Measurements from ENCODE around the gene ARMCX4.
A peak's percentile ranks its signal among the peaks of the same experiment; 100 is the strongest.

Gene ARMCX4

DNA sequence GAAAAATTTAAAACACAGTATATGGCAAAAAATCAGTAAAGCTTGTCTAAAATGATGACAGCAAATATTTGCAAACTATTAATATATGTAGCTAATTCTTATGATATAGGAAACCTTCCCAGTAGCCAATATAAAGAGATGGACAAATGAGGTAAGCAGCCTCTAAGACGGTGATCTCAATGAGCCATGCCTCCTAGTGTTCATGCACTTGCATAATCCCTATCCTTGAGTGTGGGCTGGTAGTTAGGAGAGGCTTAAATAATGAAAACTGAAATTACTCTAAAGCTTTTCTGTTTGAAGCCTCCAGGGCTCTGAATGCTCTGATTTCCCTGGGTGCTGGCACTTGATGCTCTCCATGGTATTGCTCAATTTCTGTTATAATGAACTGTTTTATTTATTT lies 24.6 kb upstream of the ARMCX4 start:
- Histone ChIP-seq H3K79me2 (ENCODE audit: insufficient read depth, low read length) (no peaks in the 10 kb centered on the region), H3K27ac (ENCODE audit: low read depth, low read length, poor library complexity, severe bottlenecking) (no peak overlapping the region), H3F3A (ENCODE audit: insufficient read depth, low read length) (no peaks in the 10 kb centered on the region), H3K9ac (ENCODE audit: low read length) (no peak overlapping the region), H3K9me2 (ENCODE audit: low read depth, low read length) (no peaks in the 10 kb centered on the region), H3K27me3 (ENCODE audit: insufficient read depth, low read length) (no peaks in the 10 kb centered on the region), H4K20me1 (ENCODE audit: insufficient read depth, low read length) (no peaks in the 10 kb centered on the region), H3K4me2 (ENCODE audit: low read length) (no peak overlapping the region), H3K4me3 (ENCODE audit: low read depth, low read length, poor library complexity, severe bottlenecking) (no peak overlapping the region), H2AFZ (ENCODE audit: low read length) (no peak overlapping the region), H3K36me3 (ENCODE audit: insufficient read depth, low read length) (no peaks in the 10 kb centered on the region), H3K9me3 (ENCODE audit: low read length) (no peaks in the 10 kb centered on the region), H3K4me1 (ENCODE audit: insufficient read depth, low read length, severe bottlenecking) (no peaks in the 10 kb centered on the region)
- no peak for TF ChIP-seq EZH2 (IDR thresholded peaks at IDR 0.05; ENCODE audit: borderline replicate concordance, low read length)

DNA sequence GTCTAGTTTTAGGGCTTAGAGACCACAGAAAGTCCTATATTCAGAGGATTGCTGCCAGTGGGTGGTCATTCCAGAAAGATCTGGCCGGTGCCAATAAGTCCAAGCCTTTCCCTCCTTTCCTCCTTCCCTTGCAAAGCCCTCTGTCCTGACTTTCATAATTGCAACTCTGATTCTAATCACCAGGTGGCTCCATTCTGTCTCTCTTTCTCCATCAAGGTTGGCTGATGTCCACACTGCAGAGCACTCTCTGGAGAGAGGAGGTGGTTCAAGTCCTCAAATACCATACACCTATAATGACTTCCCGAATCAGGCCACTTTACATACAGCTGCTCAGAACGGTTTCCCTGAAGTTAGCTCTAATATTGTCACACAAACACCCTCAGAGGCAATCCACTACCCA lies 22.4 kb upstream of the ARMCX4 start:
- no peak overlapping the region for H3K27ac ChIP-seq (ENCODE audit: low read depth, low read length, poor library complexity, severe bottlenecking)
- H3K4me3 ChIP-seq (ENCODE audit: low read depth, low read length, poor library complexity, severe bottlenecking): no peak overlapping the region
- no peaks in the 10 kb centered on the region for H3F3A ChIP-seq (ENCODE audit: insufficient read depth, low read length)
- H3K9ac ChIP-seq (ENCODE audit: low read length): no peak overlapping the region
- no peak overlapping the region for H3K4me2 ChIP-seq (ENCODE audit: low read length)
- H2AFZ ChIP-seq (ENCODE audit: low read length): no peak overlapping the region
- H3K27me3 ChIP-seq (ENCODE audit: insufficient read depth, low read length): no peaks in the 10 kb centered on the region
- no peaks in the 10 kb centered on the region for H4K20me1 ChIP-seq (ENCODE audit: insufficient read depth, low read length)
- TF ChIP-seq EZH2 (IDR thresholded peaks at IDR 0.05; ENCODE audit: borderline replicate concordance, low read length): no peak
- TF ChIP-seq, protein P1, sequence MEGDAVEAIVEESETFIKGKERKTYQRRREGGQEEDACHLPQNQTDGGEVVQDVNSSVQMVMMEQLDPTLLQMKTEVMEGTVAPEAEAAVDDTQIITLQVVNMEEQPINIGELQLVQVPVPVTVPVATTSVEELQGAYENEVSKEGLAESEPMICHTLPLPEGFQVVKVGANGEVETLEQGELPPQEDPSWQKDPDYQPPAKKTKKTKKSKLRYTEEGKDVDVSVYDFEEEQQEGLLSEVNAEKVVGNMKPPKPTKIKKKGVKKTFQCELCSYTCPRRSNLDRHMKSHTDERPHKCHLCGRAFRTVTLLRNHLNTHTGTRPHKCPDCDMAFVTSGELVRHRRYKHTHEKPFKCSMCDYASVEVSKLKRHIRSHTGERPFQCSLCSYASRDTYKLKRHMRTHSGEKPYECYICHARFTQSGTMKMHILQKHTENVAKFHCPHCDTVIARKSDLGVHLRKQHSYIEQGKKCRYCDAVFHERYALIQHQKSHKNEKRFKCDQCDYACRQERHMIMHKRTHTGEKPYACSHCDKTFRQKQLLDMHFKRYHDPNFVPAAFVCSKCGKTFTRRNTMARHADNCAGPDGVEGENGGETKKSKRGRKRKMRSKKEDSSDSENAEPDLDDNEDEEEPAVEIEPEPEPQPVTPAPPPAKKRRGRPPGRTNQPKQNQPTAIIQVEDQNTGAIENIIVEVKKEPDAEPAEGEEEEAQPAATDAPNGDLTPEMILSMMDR (IDR thresholded peaks at IDR 0.05; ENCODE audit: low read length): peak; percentile 25; the same call in 1 of the 2 replicates
- no peaks in the 10 kb centered on the region for H3K79me2 ChIP-seq (ENCODE audit: insufficient read depth, low read length)
- H3K36me3 ChIP-seq (ENCODE audit: insufficient read depth, low read length): no peaks in the 10 kb centered on the region
- no peaks in the 10 kb centered on the region for H3K9me3 ChIP-seq (ENCODE audit: low read length)
- H3K9me2 ChIP-seq (ENCODE audit: low read depth, low read length): no peaks in the 10 kb centered on the region
- H3K4me1 ChIP-seq (ENCODE audit: insufficient read depth, low read length, severe bottlenecking): no peaks in the 10 kb centered on the region

DNA sequence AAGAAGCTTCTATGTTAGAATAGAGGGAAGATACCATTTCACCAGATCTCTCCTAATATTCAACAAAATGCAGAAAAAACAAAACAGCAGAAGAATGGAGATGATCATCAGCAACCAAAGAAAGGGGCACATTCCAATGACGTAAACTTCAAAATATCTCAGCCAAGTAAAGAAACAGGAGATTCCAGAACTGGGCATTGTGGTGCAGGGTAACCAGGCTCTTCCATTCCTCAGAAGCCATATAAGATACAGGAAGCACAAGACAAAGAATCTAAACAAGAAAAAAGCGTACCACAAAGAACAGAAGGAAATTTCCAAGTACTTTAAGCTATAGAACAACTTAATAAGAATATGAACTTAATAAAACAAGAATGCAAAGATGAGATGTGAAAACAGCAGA lies 6.9 kb upstream of the ARMCX4 start:
- H3F3A ChIP-seq (ENCODE audit: insufficient read depth, low read length): no peaks in the 10 kb centered on the region
- TF ChIP-seq, protein P1 (IDR thresholded peaks at IDR 0.05; ENCODE audit: low read length): no peak
- TF ChIP-seq EZH2 (IDR thresholded peaks at IDR 0.05; ENCODE audit: borderline replicate concordance, low read length): no peak
- no peaks in the 10 kb centered on the region for H3K9me2 ChIP-seq (ENCODE audit: low read depth, low read length)
- H3K27me3 ChIP-seq (ENCODE audit: insufficient read depth, low read length): no peaks in the 10 kb centered on the region
- H3K9ac ChIP-seq (ENCODE audit: low read length): no peak overlapping the region
- no peaks in the 10 kb centered on the region for H3K9me3 ChIP-seq (ENCODE audit: low read length)
- H3K4me1 ChIP-seq (ENCODE audit: insufficient read depth, low read length, severe bottlenecking): no peaks in the 10 kb centered on the region
- no peaks in the 10 kb centered on the region for H4K20me1 ChIP-seq (ENCODE audit: insufficient read depth, low read length)
- H3K36me3 ChIP-seq (ENCODE audit: insufficient read depth, low read length): no peaks in the 10 kb centered on the region
- H3K79me2 ChIP-seq (ENCODE audit: insufficient read depth, low read length): no peaks in the 10 kb centered on the region
- H3K4me3 ChIP-seq (ENCODE audit: low read depth, low read length, poor library complexity, severe bottlenecking): no peak overlapping the region
- H3K27ac ChIP-seq (ENCODE audit: low read depth, low read length, poor library complexity, severe bottlenecking): no peak overlapping the region
- no peak overlapping the region for H3K4me2 ChIP-seq (ENCODE audit: low read length)
- no peak overlapping the region for H2AFZ ChIP-seq (ENCODE audit: low read length)

DNA sequence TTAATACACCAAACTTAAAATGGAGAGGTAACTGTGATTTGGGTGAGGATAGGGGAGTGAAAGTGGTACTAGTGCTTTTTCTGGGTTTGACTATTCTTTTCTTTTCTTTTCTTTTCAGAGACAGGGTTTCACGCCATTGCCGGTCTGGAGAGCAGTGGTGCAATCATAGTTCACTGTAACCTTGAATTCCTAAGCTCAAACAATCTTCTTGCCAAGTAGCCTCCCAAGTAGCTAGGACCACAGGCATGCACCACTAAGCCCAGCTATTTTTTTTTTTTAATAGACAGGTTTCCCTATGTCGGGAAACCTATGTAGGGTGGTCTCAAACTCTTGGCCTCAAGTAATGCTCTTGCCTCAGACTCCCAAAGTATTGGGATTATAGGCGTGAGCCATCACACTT lies 3.0 kb upstream of the ARMCX4 start:
- Histone ChIP-seq H3K27me3 (ENCODE audit: insufficient read depth, low read length) (no peaks in the 10 kb centered on the region), H3K9me2 (ENCODE audit: low read depth, low read length) (no peaks in the 10 kb centered on the region), H2AFZ (ENCODE audit: low read length) (no peak overlapping the region), H4K20me1 (ENCODE audit: insufficient read depth, low read length) (no peaks in the 10 kb centered on the region), H3K9me3 (ENCODE audit: low read length) (no peaks in the 10 kb centered on the region), H3K27ac (ENCODE audit: low read depth, low read length, poor library complexity, severe bottlenecking) (no peak overlapping the region), H3K4me1 (ENCODE audit: insufficient read depth, low read length, severe bottlenecking) (no peaks in the 10 kb centered on the region), H3K36me3 (ENCODE audit: insufficient read depth, low read length) (no peaks in the 10 kb centered on the region), H3K4me2 (ENCODE audit: low read length) (no peak overlapping the region), H3F3A (ENCODE audit: insufficient read depth, low read length) (no peaks in the 10 kb centered on the region), H3K79me2 (ENCODE audit: insufficient read depth, low read length) (no peaks in the 10 kb centered on the region), H3K4me3 (ENCODE audit: low read depth, low read length, poor library complexity, severe bottlenecking) (no peak overlapping the region), H3K9ac (ENCODE audit: low read length) (no peak overlapping the region)
- TF ChIP-seq, protein P1 (IDR thresholded peaks at IDR 0.05; ENCODE audit: low read length): no peak
- TF ChIP-seq EZH2 (IDR thresholded peaks at IDR 0.05; ENCODE audit: borderline replicate concordance, low read length): no peak

Data from OCI-LY1 (cell line).